H1 (cell line): ENCODE measurements around the gene HIGD2A. TPM values are rescaled to one million over a fixed set of nuclear protein-coding genes. Genes with fewer than 3 reads are reported as not detected.

ENCODE experiments used
- CTCF ChIA-PET: fragments of 300-600 bp; sonication (Branson Sonifier 250); formaldehyde crosslinking; loops from one replicate; lab custom pipeline; 2021; ENCODE audit not compliant: partially characterized antibody; lab: Charles Lee
- POLR2A ChIA-PET: fragments of 300-600 bp; sonication (Branson Sonifier 250); formaldehyde crosslinking; loops from one replicate; lab custom pipeline; 2021; ENCODE audit warnings: inconsistent platforms; ENCODE audit not compliant: partially characterized antibody; lab: Charles Lee
- DNase-seq, 2 experiments: peaks; one replicate each; pipeline versions ENCODE4 v3.0.0 to v3.0.0-alpha.2; 2010 to 2022; ENCODE audit warnings: low spot score in 2 of 2, low read depth in 1 of 2, mixed read lengths in 1 of 2
- FAIRE-seq: peaks from 2 replicates; lab custom pipeline; 2011; peaks lifted over from hg19 to GRCh38; lab: Jason Lieb, UNC
- H2AFZ ChIP-seq: 2 replicates; pipeline ENCODE4 v1.8.1; 2012; ENCODE audit warnings: low read length, inconsistent platforms
- H2AK5ac ChIP-seq: 2 replicates; pipeline ENCODE4 v1.6.1; 2013; ENCODE audit warnings: low read depth, low read length
- H2BK120ac ChIP-seq: replicated peaks from 2 replicates; pipeline ENCODE3; 2013; ENCODE audit warnings: low read depth, low read length, inconsistent platforms
- H2BK12ac ChIP-seq: 2 replicates; pipeline ENCODE4 v1.6.1; 2013; ENCODE audit warnings: low read depth, low read length
- H2BK15ac ChIP-seq: 2 replicates; pipeline ENCODE4 v1.6.1; 2013; ENCODE audit warnings: low read length
- H2BK20ac ChIP-seq: 2 replicates; pipeline ENCODE4 v1.6.1; 2013; ENCODE audit warnings: low read length
- H2BK5ac ChIP-seq: 2 replicates; pipeline ENCODE4 v1.6.1; 2013; ENCODE audit warnings: low read depth, low read length
- H3K14ac ChIP-seq: 2 replicates; pipeline ENCODE4 v1.6.1; 2013; ENCODE audit warnings: inconsistent platforms; ENCODE audit not compliant: insufficient read length
- H3K18ac ChIP-seq: 2 replicates; pipeline ENCODE4 v1.6.1; 2013; ENCODE audit warnings: low read length; ENCODE audit errors: extremely low read depth
- H3K23ac ChIP-seq: 2 replicates; pipeline ENCODE4 v1.6.1; 2013; ENCODE audit warnings: inconsistent platforms; ENCODE audit not compliant: insufficient read length
- H3K23me2 ChIP-seq: 2 replicates; pipeline ENCODE4 v1.6.1; 2013; ENCODE audit warnings: low read depth, low read length
- H3K27ac ChIP-seq: 2 replicates; pipeline ENCODE4 v1.6.1; 2011; ENCODE audit warnings: low read depth, low read length, inconsistent platforms
- H3K27me3 ChIP-seq, 4 experiments: replicated peaks in 1 of 4; 1 replicate in 1 of 4; 2 replicates in 3 of 4; pipeline versions ENCODE4 v1.6.1 to v1.8.1; 2011 to 2013; ENCODE audit warnings: low read length in 3 of 4, mild to moderate bottlenecking in 3 of 4, inconsistent platforms in 2 of 4, mixed read lengths in 2 of 4, moderate library complexity in 1 of 4; ENCODE audit not compliant: control insufficient read depth in 3 of 4, insufficient read depth in 3 of 4; ENCODE audit errors: extremely low read depth in 1 of 4
- H3K36me3 ChIP-seq, 4 experiments: 2 replicates each; pipeline versions ENCODE4 v1.6.1 to v1.8.1; 2011 to 2013; ENCODE audit warnings: mild to moderate bottlenecking in 4 of 4, low read length in 3 of 4, moderate library complexity in 2 of 4, control low read depth in 1 of 4, inconsistent platforms in 1 of 4; ENCODE audit not compliant: insufficient read depth in 4 of 4, control insufficient read depth in 2 of 4
- H3K4ac ChIP-seq: replicated peaks from 2 replicates; pipeline ENCODE3; 2013; ENCODE audit warnings: low read length, low read depth, mixed read lengths, inconsistent platforms; ENCODE audit not compliant: insufficient read length
- H3K4me1 ChIP-seq, 4 experiments: replicated peaks in 1 of 4; 1 replicate in 1 of 4; 2 replicates in 3 of 4; pipeline versions ENCODE4 v1.6.1 to v1.8.1; 2011 to 2013; ENCODE audit warnings: low read length in 3 of 4, inconsistent platforms in 2 of 4, mixed read lengths in 1 of 4; ENCODE audit not compliant: insufficient read depth in 4 of 4, control insufficient read depth in 3 of 4
- H3K4me2 ChIP-seq, 2 experiments: 2 replicates each; pipeline versions ENCODE4 v1.6.1 to v1.8.1; 2011 to 2013; ENCODE audit warnings: low read depth in 2 of 2, low read length in 2 of 2, control low read depth in 1 of 2, inconsistent platforms in 1 of 2, mild to moderate bottlenecking in 1 of 2; ENCODE audit not compliant: insufficient read depth in 1 of 2
- H3K4me3 ChIP-seq, 4 experiments: fragments of 200-600, 300-600 bp in 1 of 4; sonication (generic), shearing (Covaris generic), sonication (Bioruptor Twin) in 1 of 4; 2 replicates each; pipeline versions ENCODE4 v1.5.1 to v1.8.1; 2011 to 2016; ENCODE audit warnings: low read length in 4 of 4, low read depth in 3 of 4, control low read depth in 2 of 4, inconsistent platforms in 2 of 4, mild to moderate bottlenecking in 2 of 4, mixed read lengths in 1 of 4, moderate library complexity in 1 of 4; ENCODE audit not compliant: insufficient read depth in 2 of 4; ENCODE audit errors: extremely low read depth in 1 of 4
- H3K56ac ChIP-seq: replicated peaks from 2 replicates; pipeline ENCODE3; 2013; ENCODE audit warnings: low read depth, mild to moderate bottlenecking, mixed read lengths, low read length, inconsistent platforms; ENCODE audit not compliant: insufficient read length
- H3K79me1 ChIP-seq: 2 replicates; pipeline ENCODE4 v1.6.1; 2013; ENCODE audit warnings: low read depth, low read length, control low read depth
- H3K79me2 ChIP-seq, 2 experiments: 2 replicates each; pipeline versions ENCODE4 v1.6.1 to v1.8.1; 2012 to 2013; ENCODE audit warnings: low read length in 2 of 2, mild to moderate bottlenecking in 2 of 2, inconsistent platforms in 1 of 2; ENCODE audit not compliant: insufficient read depth in 2 of 2, control insufficient read depth in 1 of 2
- H3K9ac ChIP-seq, 4 experiments: replicated peaks in 1 of 4; 1 replicate in 1 of 4; 2 replicates in 3 of 4; pipeline versions ENCODE4 v1.6.1 to v1.8.1; 2011 to 2013; ENCODE audit warnings: low read depth in 3 of 4, low read length in 3 of 4, control low read depth in 2 of 4, mild to moderate bottlenecking in 2 of 4, moderate library complexity in 2 of 4, inconsistent platforms in 1 of 4; ENCODE audit errors: extremely low read depth in 1 of 4
- H3K9me3 ChIP-seq, 2 experiments: 2 replicates each; pipeline versions ENCODE4 v1.6.1 to v1.8.1; 2012 to 2013; ENCODE audit warnings: mild to moderate bottlenecking in 2 of 2, moderate library complexity in 2 of 2, control low read depth in 1 of 2, inconsistent platforms in 1 of 2, low read depth in 1 of 2, low read length in 1 of 2, mixed read lengths in 1 of 2; ENCODE audit not compliant: insufficient read depth in 2 of 2
- H4K20me1 ChIP-seq, 2 experiments: replicated peaks in 1 of 2; 2 replicates each; pipeline versions ENCODE3 to v1.8.1; 2011 to 2013; ENCODE audit warnings: inconsistent platforms in 2 of 2, low read length in 2 of 2, mild to moderate bottlenecking in 1 of 2; ENCODE audit not compliant: insufficient read depth in 2 of 2, control insufficient read depth in 1 of 2
- H4K5ac ChIP-seq: 2 replicates; pipeline ENCODE4 v1.6.1; 2013; ENCODE audit warnings: low read length, low read depth, mixed read lengths, inconsistent platforms; ENCODE audit not compliant: insufficient read length
- H4K8ac ChIP-seq: 2 replicates; pipeline ENCODE4 v1.8.0; 2013; ENCODE audit warnings: mild to moderate bottlenecking, moderate library complexity, low read length, inconsistent platforms; ENCODE audit not compliant: insufficient read depth; ENCODE audit errors: extremely low read depth
- H4K91ac ChIP-seq: replicated peaks from 2 replicates; pipeline ENCODE3; 2013; ENCODE audit warnings: low read length, mixed read lengths, inconsistent platforms; ENCODE audit not compliant: insufficient read length
- WGBS, 2 experiments: shearing (Covaris generic) in 1 of 2; methylation state at CpG; one replicate each; pipeline versions ENCODE4 v1.1.6 to v1.1.7; 2013 to 2015; ENCODE audit warnings: low lambda C conversion rate in 2 of 2, mixed read lengths in 2 of 2, inconsistent platforms in 1 of 2, low coverage in 1 of 2, missing lambda C conversion rate in 1 of 2; ENCODE audit not compliant: insufficient replicate concordance in 2 of 2, insufficient coverage in 1 of 2, insufficient read length in 1 of 2; ENCODE audit errors: extremely low coverage in 1 of 2, missing lambda C conversion rate in 1 of 2; 5-methylcytosine and 5-hydroxymethylcytosine counted together
- polyA plus RNA-seq, 7 experiments: library from polyadenylated mRNA; depleted of rRNA in 3 of 7; stranded (reverse) in 5 of 7; unstranded in 2 of 7; fragments of >200 nt in 5 of 7; fragments of 200-250 nt in 2 of 7; gene quantifications; 1 replicate in 5 of 7; 2 replicates in 1 of 7; 4 replicates in 1 of 7; pipeline versions ENCODE4 v1.2.1 to v1.2.3, GENCODE V29; 2011 to 2013; ENCODE audit warnings: missing spikeins in 2 of 7, mixed read lengths in 2 of 7
- total RNA-seq: library from RNA; stranded (reverse); fragmentation: NEBNext Ultra II Directional; extraction: Animal tissue kit (Norgen Biotek cat#: 25700); gene quantifications from 2 replicates; pipeline ENCODE4 v1.2.1, GENCODE V29; 2021

Gene HIGD2A
- total and polyA plus RNA-seq, 2 of the 8 experiments (the other 6 are each of a cell fraction or from before 2014, with no cell fraction given), result 95.5 to 264 TPM

DNA sequence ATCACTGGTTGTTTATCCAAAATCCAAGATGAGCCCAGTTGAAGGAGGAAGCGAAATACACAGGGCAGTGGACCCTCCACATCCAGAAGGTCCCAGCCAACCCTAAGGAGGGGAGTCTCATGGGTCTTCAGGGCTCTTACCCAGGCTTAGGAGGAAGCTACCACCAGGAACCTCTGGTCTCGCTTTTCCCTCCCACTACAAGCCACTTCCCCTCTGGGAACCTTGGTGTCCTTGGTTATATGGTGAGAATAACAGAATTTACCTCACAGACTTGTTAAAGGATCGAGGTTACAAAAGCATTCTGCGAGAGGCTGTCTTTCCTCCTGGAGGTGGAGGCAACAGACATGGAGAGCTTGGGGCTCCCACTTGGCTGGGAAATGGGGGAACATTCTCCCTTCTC is 3.4 kb downstream of the HIGD2A start:
- H2BK120ac ChIP-seq, result no peak overlapping the region
- CTCF ChIA-PET, result interaction anchor here (0.6 to 7.9 kb wide), 6 partner anchors 8 to 181 kb away, joined by 3 to 83 read pairs (median 4); partner anchors contain the start of gene FAF2
- H3K4ac ChIP-seq, result no peak overlapping the region
- peaks cover 4% of the 10 kb centered on the region; the same call in 1 of the 2 replicates for H3K79me1 ChIP-seq
- H2BK20ac ChIP-seq, result no peak overlapping the region
- WGBS, 2 experiments, result 86% methylated on average over 4 of the region's 4 CpGs; no CpG with 5 or more reads in 1 of the 2 experiments
- no peaks in the 10 kb centered on the region for H3K9me3 ChIP-seq
- peaks cover 0 to 4% (median 1%) of the 10 kb centered on the region in 4 experiments; a peak in 2 of 7 replicates for H3K4me1 ChIP-seq
- H2AFZ ChIP-seq, result no peak overlapping the region
- peaks cover 0 to 13% of the 10 kb centered on the region in 2 experiments; a peak in 3 of 4 replicates for H3K79me2 ChIP-seq
- peaks cover 0 to 1% of the 10 kb centered on the region in 2 experiments for H4K20me1 ChIP-seq
- no peaks in the 10 kb centered on the region; a peak in 1 of 8 replicates for H3K36me3 ChIP-seq
- H2AK5ac ChIP-seq, result no peak overlapping the region
- H2BK12ac ChIP-seq, result no peak overlapping the region
- no peak overlapping the region for H3K4me2 ChIP-seq
- H3K4me3 ChIP-seq, result no peak overlapping the region
- H3K23ac ChIP-seq, result no peak overlapping the region
- no peak overlapping the region for H3K56ac ChIP-seq
- H4K5ac ChIP-seq, result no peak overlapping the region
- FAIRE-seq, result no peak
- H4K8ac ChIP-seq, result no peak overlapping the region
- no peak overlapping the region for H3K9ac ChIP-seq
- H2BK5ac ChIP-seq, result no peak overlapping the region
- no peak overlapping the region for H3K18ac ChIP-seq
- H4K91ac ChIP-seq, result no peak overlapping the region
- peaks cover 9% of the 10 kb centered on the region; the same call in 1 of the 2 replicates for H3K23me2 ChIP-seq
- POLR2A ChIA-PET, result interaction anchor here (1.2 to 10.2 kb wide), 5 partner anchors 14 to 146 kb away, joined by 3 to 57 read pairs (median 7); partner anchors contain the start of genes FAF2 and KIAA1191
- no peaks in the 10 kb centered on the region for H3K27me3 ChIP-seq
- DNase-seq, result no peak
- H3K27ac ChIP-seq, result no peak overlapping the region
- H2BK15ac ChIP-seq, result no peak overlapping the region
- H3K14ac ChIP-seq, result no peak overlapping the region
